Mucosa of descending colon (tissue), 3 donors: ENCODE results near the gene COL25A1. TPM values are rescaled to one million over a fixed set of nuclear protein-coding genes. Genes with fewer than 3 reads are reported as not detected.
"Not testable (repeated sequence)": the region's sequence is repeated elsewhere in the genome, so short reads cannot be mapped to it uniquely, and the experiment has no call there.

Source experiments
- ATAC-seq: fragments of 200-7000 bp; cut with Tn5 transposase; one replicate; pipeline ENCODE4 v1.9.1; 2020; ENCODE audit warnings: mild to moderate bottlenecking, moderate library complexity
- DNase-seq, 3 donors: peaks; one replicate each; pipeline ENCODE4 v3.0.0-alpha.2; 2020
- H3K36me3 ChIP-seq: fragments of 200-600 bp; one replicate; pipeline ENCODE4 v1.8.0; 2021; ENCODE audit warnings: low read depth, mild to moderate bottlenecking
- H3K4me1 ChIP-seq: fragments of 200-600 bp; one replicate; pipeline ENCODE4 v1.8.0; 2021; ENCODE audit warnings: low read depth, mild to moderate bottlenecking
- H3K4me3 ChIP-seq: fragments of 200-600 bp; one replicate; pipeline ENCODE4 v1.8.0; 2021; ENCODE audit warnings: mild to moderate bottlenecking
- H3K9me3 ChIP-seq: fragments of 200-600 bp; one replicate; pipeline ENCODE4 v1.8.0; 2021; ENCODE audit warnings: mild to moderate bottlenecking
- CTCF ChIP-seq: fragments of 200-600 bp; IDR thresholded peaks from one replicate; pipeline ENCODE4 v1.8.0; 2022; ENCODE audit warnings: antibody characterized with exemption, mild to moderate bottlenecking
- intact Hi-C, 2 donors: fragments of 100-400 bp; cut with DNase I in 1 of 2; cut with micrococcal nuclease in 1 of 2; formaldehyde crosslinking; loops; one replicate each; pipeline versions ENCODE4 v1.11.0 to v1.11.1; 2022; cut with DNase I, micrococcal nuclease
- total RNA-seq, 3 donors: library from RNA; stranded (reverse); fragmentation: NEBNext Ultra II Directional in 2 of 3; extraction: Animal tissue kit (Norgen Biotek cat#: 25700) in 2 of 3; gene quantifications; one replicate each; pipeline versions ENCODE4 v1.2.1 to v1.2.4, GENCODE V29; 2021 to 2023
- donor health status: DM: no; HTN: no; CAD: no; lungs with moderate emphysema.
- donor health status: DM: no; HTN: no; CAD: no.
- donor health status: DM: no; HTN: yes; CAD: no.

Gene COL25A1
- total RNA-seq, 3 donors from 2014 or later = 0.12 to 0.35 (median 0.14) TPM

GRCh38 chr4:109154424-109154823 is 148.0 kb downstream of the COL25A1 start:
- intact Hi-C loops = no loop called here
- DNase-seq = no peak
- TF ChIP-seq CTCF = no peak

GRCh38 chr4:109149836-109150235 is 152.6 kb downstream of the COL25A1 start:
- H3K4me1 ChIP-seq = no peaks in the 10 kb centered on the region
- intact Hi-C loops = no loop called here
- no peaks in the 10 kb centered on the region for H3K9me3 ChIP-seq
- no peaks in the 10 kb centered on the region for H3K36me3 ChIP-seq
- ATAC-seq (no peak), DNase-seq (no peak)
- no peak for TF ChIP-seq CTCF
- no peak overlapping the region for H3K4me3 ChIP-seq

More at GRCh38 chr4:109154424-109154823, 148.0 kb downstream of the COL25A1 start:
- no peak for ATAC-seq
- no peaks in the 10 kb centered on the region for H3K36me3 ChIP-seq
- H3K4me3 ChIP-seq = no peak overlapping the region
- no peaks in the 10 kb centered on the region for H3K4me1 ChIP-seq
- no peaks in the 10 kb centered on the region for H3K9me3 ChIP-seq

GRCh38 chr4:109148577-109149075 is 153.8 kb downstream of the COL25A1 start:
- Histone ChIP-seq H3K4me1 (no peaks in the 10 kb centered on the region), H3K36me3 (no peaks in the 10 kb centered on the region), H3K9me3 (no peaks in the 10 kb centered on the region), H3K4me3 (no peak overlapping the region)
- intact Hi-C loops = no loop called here
- DNase-seq (no peak), ATAC-seq (no peak)
- no peak for TF ChIP-seq CTCF

GRCh38 chr4:109147135-109147534 is 155.3 kb downstream of the COL25A1 start:
- Histone ChIP-seq H3K4me1 (no peaks in the 10 kb centered on the region), H3K36me3 (no peaks in the 10 kb centered on the region), H3K9me3 (no peaks in the 10 kb centered on the region), H3K4me3 (no peak overlapping the region)
- intact Hi-C loops = no loop called here
- ATAC-seq = no peak
- no peak for TF ChIP-seq CTCF
- DNase-seq = no peak

- no peaks in the 10 kb centered on the region for H3K36me3 ChIP-seq
- no peaks in the 10 kb centered on the region for H3K9me3 ChIP-seq
- no peak for TF ChIP-seq CTCF
- H3K4me1 ChIP-seq = no peaks in the 10 kb centered on the region
- intact Hi-C loops = no loop called here
- no peak for ATAC-seq
- no peak for DNase-seq
- no peak overlapping the region for H3K4me3 ChIP-seq
These were observed 156.0 kb downstream of the COL25A1 start for GRCh38 chr4:109146499-109146898.

- DNase-seq, ATAC-seq, H3K4me3 ChIP-seq, H3K4me1 ChIP-seq, H3K9me3 ChIP-seq, intact Hi-C loops, H3K36me3 ChIP-seq: not testable (repeated sequence)
These were observed 164.3 kb downstream of the COL25A1 start for GRCh38 chr4:109138125-109138524.
